Mammary epithelial cell (primary cell): ENCODE measurements around the gene DARS1.

Experiments used
- CTCF ChIP-seq, 2 donors: IDR thresholded peaks in 1 of 2; conservative IDR thresholded peaks in 1 of 2; 2 replicates each; pipeline ENCODE4 v1.5.1; 2011 to 2012; ENCODE audit warnings: inconsistent platforms in 2 of 2, low read length in 2 of 2, mild to moderate bottlenecking in 2 of 2, control low read depth in 1 of 2, low read depth in 1 of 2; ENCODE audit not compliant: insufficient read depth in 1 of 2; ENCODE audit errors: extremely low read depth in 1 of 2
- EZH2 ChIP-seq: IDR thresholded peaks from 2 replicates; pipeline ENCODE4 v1.6.1; 2012; ENCODE audit warnings: low read length, inconsistent platforms, borderline replicate concordance

- TF ChIP-seq CTCF (conservative IDR thresholded peaks at IDR 0.05 in 1 of 2, IDR thresholded peaks at IDR 0.05 in 1 of 2; ENCODE audit: extremely low read depth in 1 of 2, insufficient read depth in 1 of 2, low read depth in 1 of 2, low read length in 2 of 2): no peak
- TF ChIP-seq EZH2: no peak
Measured at GRCh38 chr2:136032192-136032591, 46.8 kb upstream of the DARS1 start.
